Duodenal mucosa (tissue), 2 donors: Measurements from ENCODE around the gene LRRC61.

Experiments
- H3K27ac ChIP-seq: one replicate; pipeline ENCODE4 v1.7.0; 2013; ENCODE audit warnings: low read depth, low read length
- H3K27me3 ChIP-seq, 2 donors: one replicate each; pipeline ENCODE4 v1.7.0; 2013; ENCODE audit warnings: low read length in 2 of 2, control low read depth in 1 of 2; ENCODE audit not compliant: insufficient read depth in 2 of 2, control insufficient read depth in 1 of 2
- H3K36me3 ChIP-seq, 2 donors: one replicate each; pipeline ENCODE4 v1.7.0; 2013; ENCODE audit warnings: low read length in 2 of 2, control low read depth in 1 of 2; ENCODE audit not compliant: insufficient read depth in 2 of 2, control insufficient read depth in 1 of 2
- H3K4me1 ChIP-seq, 2 donors: one replicate each; pipeline ENCODE4 v1.7.0; 2013; ENCODE audit warnings: low read length in 2 of 2, control low read depth in 1 of 2; ENCODE audit not compliant: insufficient read depth in 2 of 2, control insufficient read depth in 1 of 2
- H3K4me3 ChIP-seq, 2 donors: one replicate each; pipeline ENCODE4 v1.7.0; 2013; ENCODE audit warnings: low read length in 2 of 2, low read depth in 1 of 2
- H3K9ac ChIP-seq, 2 donors: one replicate each; pipeline ENCODE4 v1.7.0; 2013; ENCODE audit warnings: low read length in 2 of 2, low read depth in 1 of 2
- H3K9me3 ChIP-seq, 2 donors: one replicate each; pipeline ENCODE4 v1.7.0; 2013; ENCODE audit warnings: low read length in 2 of 2, control low read depth in 1 of 2; ENCODE audit not compliant: control insufficient read depth in 1 of 2

The LRRC61 gene

GRCh38 chr7:150330211-150330885 is 7.2 kb downstream of the LRRC61 start:
- Histone ChIP-seq H3K27ac (no peak overlapping the region), H3K4me1 (peaks cover 0 to 11% of the 10 kb centered on the region in 2 donors), H3K27me3 (no peaks in the 10 kb centered on the region), H3K9me3 (no peaks in the 10 kb centered on the region), H3K4me3 (no peak overlapping the region), H3K36me3 (peaks cover 7 to 28% of the 10 kb centered on the region in 2 donors), H3K9ac (no peak overlapping the region)

- Histone ChIP-seq H3K4me3 (no peak overlapping the region), H3K27ac (no peak overlapping the region)
These were observed 9.9 kb downstream of the LRRC61 start for GRCh38 chr7:150332852-150333635.

GRCh38 chr7:150333659-150334058 is 10.5 kb downstream of the LRRC61 start:
- Histone ChIP-seq H3K27me3 (no peaks in the 10 kb centered on the region), H3K27ac (no peak overlapping the region), H3K9me3 (no peaks in the 10 kb centered on the region), H3K9ac (no peak overlapping the region), H3K4me1 (peaks cover 5 to 10% of the 10 kb centered on the region in 2 donors), H3K4me3 (no peak overlapping the region), H3K36me3 (peaks cover 9 to 16% of the 10 kb centered on the region in 2 donors)

More at GRCh38 chr7:150332852-150333635, 9.9 kb downstream of the LRRC61 start:
- Histone ChIP-seq H3K27me3 (no peaks in the 10 kb centered on the region), H3K9me3 (no peaks in the 10 kb centered on the region), H3K9ac (no peak overlapping the region), H3K4me1 (peaks cover 5 to 10% of the 10 kb centered on the region in 2 donors), H3K36me3 (peaks cover 12 to 22% of the 10 kb centered on the region in 2 donors)

- Histone ChIP-seq H3K9me3 (no peaks in the 10 kb centered on the region), H3K27me3 (no peaks in the 10 kb centered on the region), H3K27ac (no peak overlapping the region), H3K9ac (no peak overlapping the region), H3K36me3 (peaks cover 5 to 12% of the 10 kb centered on the region in 2 donors), H3K4me1 (peaks cover 5 to 10% of the 10 kb centered on the region in 2 donors), H3K4me3 (no peak overlapping the region)
These were observed 11.0 kb downstream of the LRRC61 start for GRCh38 chr7:150334108-150334507.

- H3K4me1 ChIP-seq: peaks cover 16 to 20% of the 10 kb centered on the region in 2 donors
- no peak overlapping the region for H3K4me3 ChIP-seq
- peaks cover under 1 to 5% of the 10 kb centered on the region in 2 donors for H3K36me3 ChIP-seq
- peaks cover 0 to 5% of the 10 kb centered on the region in 2 donors for H3K27me3 ChIP-seq
- no peak overlapping the region for H3K9ac ChIP-seq
- no peak overlapping the region for H3K27ac ChIP-seq
- H3K9me3 ChIP-seq: no peaks in the 10 kb centered on the region
These were observed 12.1 kb downstream of the LRRC61 start for GRCh38 chr7:150335108-150335773.

GRCh38 chr7:150335774-150336112 is 12.6 kb downstream of the LRRC61 start:
- H3K9me3 ChIP-seq: no peaks in the 10 kb centered on the region
- H3K4me3 ChIP-seq: no peak overlapping the region
- H3K36me3 ChIP-seq: peaks cover 0 to 5% of the 10 kb centered on the region in 2 donors
- H3K27ac ChIP-seq: no peak overlapping the region
- peaks cover 18 to 22% of the 10 kb centered on the region in 2 donors for H3K4me1 ChIP-seq
- H3K27me3 ChIP-seq: peaks cover 0 to 5% of the 10 kb centered on the region in 2 donors
- no peak overlapping the region for H3K9ac ChIP-seq

GRCh38 chr7:150336746-150337145 is 13.6 kb downstream of the LRRC61 start:
- no peak overlapping the region for H3K27ac ChIP-seq
- no peak overlapping the region for H3K4me3 ChIP-seq
- H3K9ac ChIP-seq: no peak overlapping the region
- peaks cover 5% of the 10 kb centered on the region in 2 donors for H3K27me3 ChIP-seq
- H3K36me3 ChIP-seq: peaks cover 0 to 5% of the 10 kb centered on the region in 2 donors
- peaks cover 18 to 22% of the 10 kb centered on the region in 2 donors for H3K4me1 ChIP-seq
- H3K9me3 ChIP-seq: no peaks in the 10 kb centered on the region

GRCh38 chr7:150337179-150337578 is 14.0 kb downstream of the LRRC61 start:
- Histone ChIP-seq H3K9me3 (no peaks in the 10 kb centered on the region), H3K4me3 (no peak overlapping the region), H3K27ac (no peak overlapping the region), H3K4me1 (peaks cover 18 to 22% of the 10 kb centered on the region in 2 donors), H3K27me3 (peaks cover 5% of the 10 kb centered on the region in 2 donors), H3K9ac (no peak overlapping the region), H3K36me3 (peaks cover 0 to 5% of the 10 kb centered on the region in 2 donors)

GRCh38 chr7:150337659-150338081 is 14.5 kb downstream of the LRRC61 start:
- H3K36me3 ChIP-seq: peaks cover 0 to 5% of the 10 kb centered on the region in 2 donors
- no peaks in the 10 kb centered on the region for H3K9me3 ChIP-seq
- no peak overlapping the region for H3K4me3 ChIP-seq
- no peak overlapping the region for H3K27ac ChIP-seq
- peaks cover 5% of the 10 kb centered on the region in 2 donors for H3K27me3 ChIP-seq
- peaks cover 18 to 22% of the 10 kb centered on the region in 2 donors for H3K4me1 ChIP-seq
- no peak overlapping the region for H3K9ac ChIP-seq
